ENCODE results near the gene CPN2. TPM values are rescaled to one million over a fixed set of nuclear protein-coding genes. Genes with fewer than 3 reads are reported as not detected.

Gene CPN2, protein sequence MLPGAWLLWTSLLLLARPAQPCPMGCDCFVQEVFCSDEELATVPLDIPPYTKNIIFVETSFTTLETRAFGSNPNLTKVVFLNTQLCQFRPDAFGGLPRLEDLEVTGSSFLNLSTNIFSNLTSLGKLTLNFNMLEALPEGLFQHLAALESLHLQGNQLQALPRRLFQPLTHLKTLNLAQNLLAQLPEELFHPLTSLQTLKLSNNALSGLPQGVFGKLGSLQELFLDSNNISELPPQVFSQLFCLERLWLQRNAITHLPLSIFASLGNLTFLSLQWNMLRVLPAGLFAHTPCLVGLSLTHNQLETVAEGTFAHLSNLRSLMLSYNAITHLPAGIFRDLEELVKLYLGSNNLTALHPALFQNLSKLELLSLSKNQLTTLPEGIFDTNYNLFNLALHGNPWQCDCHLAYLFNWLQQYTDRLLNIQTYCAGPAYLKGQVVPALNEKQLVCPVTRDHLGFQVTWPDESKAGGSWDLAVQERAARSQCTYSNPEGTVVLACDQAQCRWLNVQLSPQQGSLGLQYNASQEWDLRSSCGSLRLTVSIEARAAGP
- total RNA-seq (2022; extraction: Qiagen RNA extraction) = not detected in 5 replicates

DNA sequence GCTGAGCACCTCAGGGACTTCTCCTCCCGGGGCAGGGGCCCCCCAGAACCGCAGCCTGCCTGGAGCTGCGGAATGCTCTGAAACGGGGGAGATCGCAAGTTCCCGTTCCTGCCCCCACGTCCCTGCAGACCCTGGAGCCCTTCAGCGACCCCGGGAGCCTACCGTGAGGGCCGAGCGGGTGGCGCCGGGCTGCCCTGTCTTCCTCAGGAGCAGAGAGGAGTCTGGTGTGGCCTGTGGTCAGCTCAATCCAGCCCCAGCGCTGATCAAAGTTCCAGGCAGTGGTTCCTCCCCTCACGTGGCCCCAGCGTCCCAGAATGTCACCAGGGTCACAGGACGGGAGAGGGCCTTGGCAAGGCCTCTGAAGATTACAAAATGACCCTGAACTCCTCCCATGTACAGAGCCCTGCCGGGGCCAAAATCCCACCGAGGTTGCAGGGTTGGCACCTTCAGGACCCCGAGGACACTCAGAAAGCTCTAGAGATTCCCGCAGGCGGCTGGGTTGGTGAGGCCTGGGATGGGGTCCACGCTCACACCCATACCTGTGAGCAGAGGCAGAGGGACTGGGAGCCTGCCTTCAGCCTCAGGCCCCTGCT is at the start of gene CPN2:
TSS of gene CPN2 (minus strand) at position 249 of the 593 bp plus-strand sequence. CDS start 8,626 bp downstream, outside the sequence.

GRCh38 chr3:194399166-194399565 is 48.0 kb upstream of the CPN2 start, which contains the start of gene GP5:
GP5 (minus strand) TSS chr3:194399266; CDS start chr3:194398282, 984 bp downstream.

DNA sequence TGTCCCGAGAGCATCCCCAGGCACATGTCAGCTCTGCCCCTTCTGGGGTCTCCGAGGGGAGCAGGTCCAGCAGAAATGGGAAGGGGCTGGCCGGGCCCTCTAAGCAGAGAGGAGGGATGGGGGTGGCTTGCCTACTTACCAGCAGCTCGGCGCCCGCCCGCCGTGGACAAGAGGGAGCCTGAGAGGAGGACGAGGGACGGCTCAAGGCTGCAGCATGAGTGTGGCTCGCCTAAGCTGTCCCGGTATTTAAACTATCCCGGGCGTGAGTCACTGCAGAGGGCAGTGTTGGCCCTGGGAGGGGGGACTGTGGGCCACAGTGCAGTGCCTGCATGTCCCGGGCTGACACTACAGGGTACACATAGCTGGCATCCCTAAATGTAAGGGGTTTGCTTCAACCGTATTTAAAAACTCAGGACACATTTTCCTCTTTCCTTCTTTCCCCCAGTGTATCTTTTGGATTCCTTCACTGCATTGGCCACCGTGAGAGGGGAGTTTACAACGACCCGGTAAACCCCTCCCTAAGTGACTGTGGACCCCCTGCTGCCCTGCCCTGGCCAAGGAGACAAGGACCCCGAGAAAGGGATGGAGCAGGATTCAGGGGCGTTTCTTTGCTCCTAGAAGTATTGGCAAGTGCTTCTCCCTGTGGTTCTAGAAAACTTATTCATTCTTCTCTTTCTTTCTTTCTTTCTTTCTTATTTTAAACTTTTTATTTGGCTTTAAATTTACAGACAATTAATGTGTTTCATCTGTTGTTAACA is 18.6 kb upstream of the CPN2 start, which contains the start of gene LRRC15:
TSS of gene LRRC15 (minus strand) at position 222 of the 758 bp plus-strand sequence. CDS start 8,700 bp downstream, outside the sequence.

Other genes with a start within 250 kb of the CPN2 start
- gene HES1, start 215.2 kb downstream of the CPN2 start, total RNA-seq (2022; extraction: Qiagen RNA extraction) = 9.5 to 14.1 TPM (median 11.3 TPM) in 5 replicates
- gene LRRC15, start 18.4 kb upstream of the CPN2 start, total RNA-seq (2022; extraction: Qiagen RNA extraction) = 0.12 to 0.17 TPM (median 0.14 TPM) in 5 replicates
- 0.04 TPM in 1 of 5 replicates, not detected in the others for gene GP5, start 47.9 kb upstream of the CPN2 start, total RNA-seq (2022; extraction: Qiagen RNA extraction)
- gene ATP13A3, start 135.7 kb upstream of the CPN2 start, total RNA-seq (2022; extraction: Qiagen RNA extraction) = 21.6 to 34.9 TPM (median 27.6 TPM) in 5 replicates

All from A549 treated with Mapracorat at 1 μM for 4 hours (cell line).